Lung (tissue), 12 donors: Measurements from ENCODE around the gene TMEM14B. TPM values are rescaled to one million over a fixed set of nuclear protein-coding genes. Genes with fewer than 3 reads are reported as not detected.

Experiments
- ATAC-seq: fragments of 200-7000 bp; cut with Tn5 transposase; one replicate; pipeline ENCODE4 v1.9.1; 2020; ENCODE audit warnings: moderate number of reproducible peaks; ENCODE audit not compliant: insufficient read depth, low FRiP score
- DNase-seq, 3 donors: peaks; one replicate each; pipeline ENCODE4 v3.0.0-alpha.2; 2013 to 2017
- H3K27ac ChIP-seq, 2 donors: one replicate each; pipeline ENCODE4 v1.5.1; 2013; ENCODE audit warnings: mild to moderate bottlenecking in 2 of 2, moderate library complexity in 2 of 2, control low read depth in 1 of 2, inconsistent platforms in 1 of 2, low read depth in 1 of 2, low read length in 1 of 2
- H3K27me3 ChIP-seq, 3 donors: one replicate each; pipeline ENCODE4 v1.5.1; 2013; ENCODE audit warnings: low read length in 2 of 3; ENCODE audit not compliant: control insufficient read depth in 3 of 3, insufficient read depth in 3 of 3
- H3K36me3 ChIP-seq, 4 donors: one replicate each; pipeline ENCODE4 v1.5.1; 2013; ENCODE audit warnings: low read length in 4 of 4, mild to moderate bottlenecking in 1 of 4, moderate library complexity in 1 of 4; ENCODE audit not compliant: control insufficient read depth in 4 of 4, insufficient read depth in 4 of 4
- H3K4me1 ChIP-seq, 5 donors: one replicate each; pipeline ENCODE4 v1.5.1; 2013; ENCODE audit warnings: low read length in 5 of 5, mild to moderate bottlenecking in 2 of 5, moderate library complexity in 1 of 5; ENCODE audit not compliant: control insufficient read depth in 5 of 5, insufficient read depth in 5 of 5
- H3K4me3 ChIP-seq: one replicate; pipeline ENCODE4 v1.5.1; 2013; ENCODE audit warnings: mild to moderate bottlenecking, control low read depth, moderate library complexity
- H3K9ac ChIP-seq, 2 donors: one replicate each; pipeline ENCODE4 v1.5.1; 2013; ENCODE audit warnings: low read length in 2 of 2, control low read depth in 1 of 2; ENCODE audit not compliant: insufficient read depth in 1 of 2
- H3K9me3 ChIP-seq, 4 donors: one replicate each; pipeline ENCODE4 v1.5.1; 2013; ENCODE audit warnings: low read length in 3 of 4, mild to moderate bottlenecking in 1 of 4, moderate library complexity in 1 of 4; ENCODE audit not compliant: control insufficient read depth in 4 of 4, insufficient read depth in 3 of 4
- CTCF ChIP-seq: IDR thresholded peaks from 2 replicates; pipeline ENCODE4 v1.5.1; 2012; ENCODE audit warnings: mild to moderate bottlenecking; ENCODE audit errors: control extremely low read depth, extremely low read depth
- WGBS, 2 donors: extraction: QIAGEN DNeasy Blood & Tissue Kit; methylation state at CpG; one replicate each; pipeline ENCODE4 v1.1.7; 2013; 5-methylcytosine and 5-hydroxymethylcytosine counted together
- polyA plus RNA-seq, 2 donors: library from polyadenylated mRNA; stranded (reverse); fragments of 200-250 nt; gene quantifications; one replicate each; pipeline ENCODE4 v1.2.1, GENCODE V29; 2013
- total RNA-seq, 2 donors: library from RNA; depleted of rRNA in 1 of 2; stranded (reverse); fragments of >200 nt in 1 of 2; gene quantifications; one replicate each; pipeline ENCODE4 v1.2.1, GENCODE V29; 2014 to 2021
- donor health status: control.
- donor health status: control.
- donor health status: Bipolar disorder and iron deficiency.
- donor health status: healthy.
- donor health status: DM: yes; HTN: yes; CAD: no.

Gene TMEM14B
- total and polyA plus RNA-seq, 4 donors: 45.6 to 112 (median 62.4) TPM

GRCh38 chr6:10723567-10723881 lies 24.1 kb upstream of the TMEM14B start:
- DNase-seq: no peak

DNA sequence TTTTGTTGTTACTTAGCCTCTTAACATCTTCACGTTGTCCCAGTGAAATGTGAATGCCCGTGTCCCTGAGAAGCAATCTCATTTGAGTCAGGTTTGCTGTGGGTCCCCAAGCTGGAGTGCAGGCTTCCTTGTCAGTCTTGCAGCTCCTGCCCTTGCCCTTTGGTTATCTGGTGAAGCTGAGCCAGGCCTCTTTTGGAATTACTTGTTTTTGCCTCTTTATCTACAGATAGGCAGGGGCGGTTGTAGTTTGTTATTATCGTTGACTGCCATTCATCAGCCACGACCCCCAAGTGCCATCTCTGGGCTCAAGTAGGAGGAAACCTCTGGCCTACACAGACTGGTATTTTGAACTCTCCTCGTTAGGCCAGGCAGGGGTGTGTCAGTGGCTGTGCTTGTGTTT lies 22.6 kb upstream of the TMEM14B start:
- no peak for TF ChIP-seq CTCF
- ATAC-seq (no peak), DNase-seq (no peak)
- peaks cover 0 to 22% (median 16%) of the 10 kb centered on the region in 4 donors for H3K36me3 ChIP-seq
- no peak overlapping the region for H3K4me3 ChIP-seq
- no peak overlapping the region for H3K27ac ChIP-seq
- H3K4me1 ChIP-seq: peaks cover 4 to 25% (median 8%) of the 10 kb centered on the region in 5 donors
- H3K9ac ChIP-seq: no peak overlapping the region
- H3K27me3 ChIP-seq: no peaks in the 10 kb centered on the region
- 79 to 86% methylated on average over 6 of the region's 6 CpGs for whole genome bisulfite sequencing, 2 donors
- no peaks in the 10 kb centered on the region for H3K9me3 ChIP-seq

More at GRCh38 chr6:10723567-10723881, 24.1 kb upstream of the TMEM14B start:
- ATAC-seq: no peak
- Histone ChIP-seq H3K36me3 (peaks cover 0 to 20% (median 16%) of the 10 kb centered on the region in 4 donors), H3K9ac (peak overlapping the region in 1 of 2 donors; percentile 91), H3K9me3 (no peaks in the 10 kb centered on the region), H3K4me3 (peak overlapping the region; percentile 66), H3K27ac (peak overlapping the region; percentile 91 to 92), H3K27me3 (no peaks in the 10 kb centered on the region), H3K4me1 (peaks cover 4 to 25% (median 8%) of the 10 kb centered on the region in 5 donors)
- WGBS, 2 donors: 28 to 45% methylated on average over 7 of the region's 7 CpGs
- no peak for TF ChIP-seq CTCF

GRCh38 chr6:10725716-10726115 lies 21.9 kb upstream of the TMEM14B start:
- WGBS, 2 donors: 88 to 93% methylated on average over 9 of the region's 9 CpGs
- Histone ChIP-seq H3K27me3 (no peaks in the 10 kb centered on the region), H3K36me3 (peaks cover 0 to 24% (median 17%) of the 10 kb centered on the region in 4 donors), H3K9ac (no peak overlapping the region), H3K9me3 (no peaks in the 10 kb centered on the region), H3K4me3 (no peak overlapping the region), H3K27ac (no peak overlapping the region), H3K4me1 (peaks cover 4 to 25% (median 7%) of the 10 kb centered on the region in 5 donors)
- ATAC-seq (no peak), DNase-seq (no peak)
- TF ChIP-seq CTCF: no peak

GRCh38 chr6:10730254-10730653 lies 17.4 kb upstream of the TMEM14B start:
- no peak overlapping the region for H3K9ac ChIP-seq
- H3K4me3 ChIP-seq: no peak overlapping the region
- DNase-seq (no peak), ATAC-seq (no peak)
- H3K4me1 ChIP-seq: no peaks in the 10 kb centered on the region
- H3K9me3 ChIP-seq: no peaks in the 10 kb centered on the region
- no peaks in the 10 kb centered on the region for H3K27me3 ChIP-seq
- peaks cover 8 to 35% (median 25%) of the 10 kb centered on the region in 4 donors for H3K36me3 ChIP-seq
- TF ChIP-seq CTCF: no peak
- no peak overlapping the region for H3K27ac ChIP-seq
- 63 to 82% methylated on average over 3 of the region's 3 CpGs for WGBS, 2 donors
